K562 (cell line): ENCODE measurements around the gene ANO9. TPM values are rescaled to one million over a fixed set of nuclear protein-coding genes. Genes with fewer than 3 reads are reported as not detected.

ENCODE experiments used
- BCOR ChIP-seq: fragments of 450-650 bp; IDR thresholded peaks from 2 replicates; pipeline ENCODE4 v1.6.1; 2016
- NFIX ChIP-seq: fragments of 250-450 bp; sonication (Bioruptor Pico); IDR thresholded peaks from 2 replicates; pipeline ENCODE4 v1.4.0; 2020; ENCODE audit warnings: low read depth, mild to moderate bottlenecking, moderate library complexity
- SMC3 ChIP-seq: conservative IDR thresholded peaks from 2 replicates; pipeline ENCODE4 v1.6.1; 2011; ENCODE audit warnings: low read depth, low read length, improper control_type of control experiment; ENCODE audit not compliant: insufficient read depth
- polyA plus RNA-seq, 8 experiments: library from polyadenylated mRNA; depleted of rRNA in 4 of 8; stranded (reverse) in 5 of 8; unstranded in 3 of 8; fragments of >200 nt; fragmentation: Nextera tagmentation in 2 of 8; fragmentation: Illumina TruSeq in 1 of 8; extraction: Ambion mirVana in 2 of 8; extraction: Trizol in 1 of 8; gene quantifications; 2 replicates each; pipeline versions ENCODE4 v1.2.1 to v1.2.3, GENCODE V29; 2011 to 2014; ENCODE audit warnings: inconsistent platforms in 1 of 8, missing spikeins in 1 of 8
- total RNA-seq, 7 experiments: library from RNA; depleted of rRNA in 6 of 7; stranded (reverse); fragments of >200 nt in 6 of 7; fragmentation: Illumina TruSeq in 2 of 7; extraction: Trizol in 2 of 7; gene quantifications; 2 replicates each; pipeline versions ENCODE4 v1.2.1 to v1.2.3, GENCODE V29; 2011 to 2021; ENCODE audit warnings: low replicate concordance in 1 of 7
- TF ChIP-seq, protein P1 (sequence below): fragments of 150-350 bp; conservative IDR thresholded peaks from 2 replicates; pipeline ENCODE4 v1.6.1; 2014; ENCODE audit warnings: low read length
- TF ChIP-seq, protein P2 (sequence below), 2 experiments: fragments of 450-650 bp; formaldehyde crosslinking in 1 of 2; IDR thresholded peaks; 2 replicates each; pipeline versions ENCODE4 v1.4.0 to v1.6.1; 2014 to 2020; ENCODE audit warnings: mild to moderate bottlenecking in 2 of 2, borderline replicate concordance in 1 of 2, low read depth in 1 of 2

The ANO9 gene
- total and polyA plus RNA-seq, 9 of the 15 experiments (the other 6 are each of a cell fraction or from before 2014, with no cell fraction given) = 0.20 to 14.5 (median 4.5) TPM

DNA sequence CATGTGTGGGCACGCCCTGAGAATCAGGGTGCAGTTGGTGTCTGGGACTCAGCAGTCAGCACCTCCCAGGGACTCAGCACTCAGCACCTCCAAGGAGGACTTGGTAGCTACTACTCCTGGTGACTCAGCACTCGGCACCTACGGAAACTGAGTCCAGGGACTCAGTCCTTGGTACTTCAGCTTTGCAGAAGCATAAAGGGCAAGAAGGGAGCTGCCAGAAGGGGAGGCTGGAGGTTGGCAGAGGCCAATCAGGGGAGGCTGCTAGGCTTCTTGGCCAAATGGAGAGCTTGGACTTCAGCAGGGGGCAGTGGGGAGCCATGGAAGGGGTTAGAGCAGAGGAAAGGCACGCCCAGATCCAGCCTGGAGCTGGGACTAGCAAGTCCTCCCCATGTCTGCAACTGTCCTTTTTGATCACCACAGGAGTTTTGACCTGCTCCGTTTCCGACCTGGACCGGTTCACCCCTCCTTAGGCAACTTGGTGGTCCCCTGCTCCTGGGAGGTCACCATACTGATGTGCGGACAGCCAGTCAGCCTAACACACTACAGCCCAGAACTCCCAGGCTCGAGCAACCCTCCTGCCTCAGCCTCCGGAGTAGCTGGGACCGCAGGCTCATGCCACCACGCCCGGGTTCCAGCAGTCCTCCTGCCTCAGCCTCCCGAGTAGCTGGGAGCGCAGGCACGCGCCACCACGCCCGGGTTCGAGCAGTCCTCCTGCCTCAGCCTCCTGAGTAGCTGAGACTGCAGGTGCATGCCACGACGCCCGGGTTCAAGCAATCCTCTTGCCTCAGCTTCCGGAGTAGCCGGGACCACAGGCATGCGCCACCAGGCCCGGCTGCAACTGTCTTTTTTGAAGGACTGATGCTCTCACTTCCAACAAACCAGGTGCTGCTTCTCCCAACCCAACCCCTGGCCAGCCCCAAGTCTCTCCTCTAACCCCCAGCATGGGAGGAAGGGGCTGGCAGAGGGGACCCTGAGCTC is 1.5 kb downstream of the ANO9 start (continued):
- TF ChIP-seq, protein P1, sequence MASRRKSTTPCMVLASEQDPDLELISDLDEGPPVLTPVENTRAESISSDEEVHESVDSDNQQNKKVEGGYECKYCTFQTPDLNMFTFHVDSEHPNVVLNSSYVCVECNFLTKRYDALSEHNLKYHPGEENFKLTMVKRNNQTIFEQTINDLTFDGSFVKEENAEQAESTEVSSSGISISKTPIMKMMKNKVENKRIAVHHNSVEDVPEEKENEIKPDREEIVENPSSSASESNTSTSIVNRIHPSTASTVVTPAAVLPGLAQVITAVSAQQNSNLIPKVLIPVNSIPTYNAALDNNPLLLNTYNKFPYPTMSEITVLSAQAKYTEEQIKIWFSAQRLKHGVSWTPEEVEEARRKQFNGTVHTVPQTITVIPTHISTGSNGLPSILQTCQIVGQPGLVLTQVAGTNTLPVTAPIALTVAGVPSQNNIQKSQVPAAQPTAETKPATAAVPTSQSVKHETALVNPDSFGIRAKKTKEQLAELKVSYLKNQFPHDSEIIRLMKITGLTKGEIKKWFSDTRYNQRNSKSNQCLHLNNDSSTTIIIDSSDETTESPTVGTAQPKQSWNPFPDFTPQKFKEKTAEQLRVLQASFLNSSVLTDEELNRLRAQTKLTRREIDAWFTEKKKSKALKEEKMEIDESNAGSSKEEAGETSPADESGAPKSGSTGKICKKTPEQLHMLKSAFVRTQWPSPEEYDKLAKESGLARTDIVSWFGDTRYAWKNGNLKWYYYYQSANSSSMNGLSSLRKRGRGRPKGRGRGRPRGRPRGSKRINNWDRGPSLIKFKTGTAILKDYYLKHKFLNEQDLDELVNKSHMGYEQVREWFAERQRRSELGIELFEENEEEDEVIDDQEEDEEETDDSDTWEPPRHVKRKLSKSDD = no peak
- TF ChIP-seq NFIX (CRISPR knock-in tag) = no peak
- TF ChIP-seq, protein P2, sequence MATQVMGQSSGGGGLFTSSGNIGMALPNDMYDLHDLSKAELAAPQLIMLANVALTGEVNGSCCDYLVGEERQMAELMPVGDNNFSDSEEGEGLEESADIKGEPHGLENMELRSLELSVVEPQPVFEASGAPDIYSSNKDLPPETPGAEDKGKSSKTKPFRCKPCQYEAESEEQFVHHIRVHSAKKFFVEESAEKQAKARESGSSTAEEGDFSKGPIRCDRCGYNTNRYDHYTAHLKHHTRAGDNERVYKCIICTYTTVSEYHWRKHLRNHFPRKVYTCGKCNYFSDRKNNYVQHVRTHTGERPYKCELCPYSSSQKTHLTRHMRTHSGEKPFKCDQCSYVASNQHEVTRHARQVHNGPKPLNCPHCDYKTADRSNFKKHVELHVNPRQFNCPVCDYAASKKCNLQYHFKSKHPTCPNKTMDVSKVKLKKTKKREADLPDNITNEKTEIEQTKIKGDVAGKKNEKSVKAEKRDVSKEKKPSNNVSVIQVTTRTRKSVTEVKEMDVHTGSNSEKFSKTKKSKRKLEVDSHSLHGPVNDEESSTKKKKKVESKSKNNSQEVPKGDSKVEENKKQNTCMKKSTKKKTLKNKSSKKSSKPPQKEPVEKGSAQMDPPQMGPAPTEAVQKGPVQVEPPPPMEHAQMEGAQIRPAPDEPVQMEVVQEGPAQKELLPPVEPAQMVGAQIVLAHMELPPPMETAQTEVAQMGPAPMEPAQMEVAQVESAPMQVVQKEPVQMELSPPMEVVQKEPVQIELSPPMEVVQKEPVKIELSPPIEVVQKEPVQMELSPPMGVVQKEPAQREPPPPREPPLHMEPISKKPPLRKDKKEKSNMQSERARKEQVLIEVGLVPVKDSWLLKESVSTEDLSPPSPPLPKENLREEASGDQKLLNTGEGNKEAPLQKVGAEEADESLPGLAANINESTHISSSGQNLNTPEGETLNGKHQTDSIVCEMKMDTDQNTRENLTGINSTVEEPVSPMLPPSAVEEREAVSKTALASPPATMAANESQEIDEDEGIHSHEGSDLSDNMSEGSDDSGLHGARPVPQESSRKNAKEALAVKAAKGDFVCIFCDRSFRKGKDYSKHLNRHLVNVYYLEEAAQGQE (IDR thresholded peaks at IDR 0.05; ENCODE audit: borderline replicate concordance) = peak; percentile 76
- TF ChIP-seq, protein P2 (CRISPR knock-in tag; IDR thresholded peaks at IDR 0.05; ENCODE audit: low read depth) = no peak
- TF ChIP-seq BCOR = peak; percentile 93
- peak; percentile 62; the same call in 1 of the 2 replicates for TF ChIP-seq SMC3
